ENCODE data around the gene ZNF681. TPM values are rescaled to one million over a fixed set of nuclear protein-coding genes. Genes with fewer than 3 reads are reported as not detected.

Gene ZNF681
- total RNA-seq, 1 donor from 2014 or later, result 1.8 TPM

DNA sequence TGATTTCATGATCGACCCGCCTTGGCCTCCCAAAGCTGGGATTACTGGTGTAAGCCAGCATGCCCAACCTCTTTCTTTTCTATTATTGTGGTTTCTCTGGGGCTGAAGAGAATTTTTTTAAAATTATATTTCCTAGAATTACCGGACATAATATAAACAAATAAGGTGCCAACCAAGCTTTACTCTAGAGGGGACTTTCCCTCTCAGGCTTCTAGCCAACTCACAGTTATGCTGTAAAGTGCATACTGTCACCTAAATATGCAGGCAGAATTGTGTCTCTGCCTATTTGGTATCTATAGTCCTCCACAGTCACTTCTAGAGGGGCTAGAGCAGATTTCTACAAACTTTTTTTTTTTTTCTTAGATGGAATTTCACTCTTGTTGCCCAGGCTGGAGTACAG is 41.6 kb upstream of the ZNF681 start:
- no peak for DNase-seq (ENCODE audit: low read depth)
- Histone ChIP-seq H3K36me3 (ENCODE audit: control insufficient read depth, insufficient read depth, low read length) (no peaks in the 10 kb centered on the region), H3K27me3 (ENCODE audit: control insufficient read depth, insufficient read depth, low read length) (no peaks in the 10 kb centered on the region), H3K4me3 (ENCODE audit: low read depth, low read length) (no peak overlapping the region)
- TF ChIP-seq, protein P1, sequence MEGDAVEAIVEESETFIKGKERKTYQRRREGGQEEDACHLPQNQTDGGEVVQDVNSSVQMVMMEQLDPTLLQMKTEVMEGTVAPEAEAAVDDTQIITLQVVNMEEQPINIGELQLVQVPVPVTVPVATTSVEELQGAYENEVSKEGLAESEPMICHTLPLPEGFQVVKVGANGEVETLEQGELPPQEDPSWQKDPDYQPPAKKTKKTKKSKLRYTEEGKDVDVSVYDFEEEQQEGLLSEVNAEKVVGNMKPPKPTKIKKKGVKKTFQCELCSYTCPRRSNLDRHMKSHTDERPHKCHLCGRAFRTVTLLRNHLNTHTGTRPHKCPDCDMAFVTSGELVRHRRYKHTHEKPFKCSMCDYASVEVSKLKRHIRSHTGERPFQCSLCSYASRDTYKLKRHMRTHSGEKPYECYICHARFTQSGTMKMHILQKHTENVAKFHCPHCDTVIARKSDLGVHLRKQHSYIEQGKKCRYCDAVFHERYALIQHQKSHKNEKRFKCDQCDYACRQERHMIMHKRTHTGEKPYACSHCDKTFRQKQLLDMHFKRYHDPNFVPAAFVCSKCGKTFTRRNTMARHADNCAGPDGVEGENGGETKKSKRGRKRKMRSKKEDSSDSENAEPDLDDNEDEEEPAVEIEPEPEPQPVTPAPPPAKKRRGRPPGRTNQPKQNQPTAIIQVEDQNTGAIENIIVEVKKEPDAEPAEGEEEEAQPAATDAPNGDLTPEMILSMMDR (IDR thresholded peaks at IDR 0.05; ENCODE audit: insufficient read depth, low read length, poor library complexity, severe bottlenecking), result no peak

DNA sequence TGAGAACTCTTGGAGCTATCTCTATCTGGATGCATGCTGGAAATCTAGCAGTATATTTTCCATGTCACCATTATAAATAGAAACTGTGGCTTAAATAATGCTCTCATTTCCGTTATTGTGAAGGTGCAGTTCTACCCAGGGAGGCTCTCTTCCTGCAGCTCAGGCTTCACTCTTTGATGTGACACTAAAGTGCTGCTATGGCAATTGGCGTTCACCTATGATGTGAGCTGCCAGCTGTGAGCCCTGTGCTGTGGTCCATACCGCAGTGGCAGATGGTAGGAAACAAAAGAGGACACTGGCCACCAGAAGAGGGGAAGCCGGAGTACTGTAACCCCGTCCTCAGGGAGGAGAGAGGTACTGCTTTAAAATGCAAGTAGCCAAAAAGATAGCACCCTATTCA is 40.6 kb upstream of the ZNF681 start:
- TF ChIP-seq, protein P1 (IDR thresholded peaks at IDR 0.05; ENCODE audit: insufficient read depth, low read length, poor library complexity, severe bottlenecking), result no peak
- H3K36me3 ChIP-seq (ENCODE audit: control insufficient read depth, insufficient read depth, low read length), result no peaks in the 10 kb centered on the region
- no peaks in the 10 kb centered on the region for H3K27me3 ChIP-seq (ENCODE audit: control insufficient read depth, insufficient read depth, low read length)
- no peak for DNase-seq (ENCODE audit: low read depth)
- no peak overlapping the region for H3K4me3 ChIP-seq (ENCODE audit: low read depth, low read length)

DNA sequence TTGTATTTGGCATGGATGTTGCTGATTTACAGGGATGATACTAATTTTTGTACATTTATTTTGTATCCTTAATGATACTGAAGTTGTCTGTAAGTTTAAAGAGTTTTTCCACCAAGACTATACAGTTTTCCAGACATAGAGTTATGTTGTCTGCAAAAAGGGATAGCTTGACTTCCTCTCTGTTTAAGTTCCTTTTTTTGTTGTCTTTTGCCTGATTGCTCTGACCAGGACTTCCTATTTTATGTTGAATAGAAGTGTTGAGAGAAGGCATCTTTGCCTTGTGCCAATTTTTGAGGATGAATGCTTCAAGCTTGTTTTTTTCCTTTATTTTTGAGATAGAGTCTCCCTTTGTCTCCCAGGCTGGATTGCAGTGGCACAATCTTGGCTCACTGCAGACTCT is 36.8 kb upstream of the ZNF681 start:
- Histone ChIP-seq H3K4me3 (ENCODE audit: low read depth, low read length) (no peak overlapping the region), H3K27me3 (ENCODE audit: control insufficient read depth, insufficient read depth, low read length) (no peaks in the 10 kb centered on the region), H3K36me3 (ENCODE audit: control insufficient read depth, insufficient read depth, low read length) (no peaks in the 10 kb centered on the region)
- TF ChIP-seq, protein P1 (IDR thresholded peaks at IDR 0.05; ENCODE audit: insufficient read depth, low read length, poor library complexity, severe bottlenecking), result no peak
- DNase-seq (ENCODE audit: low read depth), result no peak

DNA sequence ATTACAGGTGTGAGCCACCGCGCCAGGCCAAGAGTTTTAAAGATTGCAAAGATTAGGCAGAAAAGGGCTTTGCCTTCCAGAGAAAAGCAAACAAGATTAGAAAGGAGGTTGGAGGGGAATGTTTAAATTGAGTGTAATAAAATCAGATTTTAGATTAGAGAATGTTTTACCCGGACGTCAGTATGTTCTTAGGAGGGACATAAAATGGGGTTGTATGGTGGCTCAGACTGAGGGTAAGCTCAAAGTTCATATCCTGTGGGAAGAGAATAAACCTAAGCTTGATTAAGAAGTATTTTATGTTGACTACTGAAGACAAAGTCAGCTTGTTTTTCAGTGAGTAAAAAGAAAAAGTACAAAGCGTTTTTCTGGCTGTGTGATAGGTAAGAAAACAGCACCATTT is 34.1 kb upstream of the ZNF681 start:
- TF ChIP-seq, protein P1 (IDR thresholded peaks at IDR 0.05; ENCODE audit: insufficient read depth, low read length, poor library complexity, severe bottlenecking), result no peak
- Histone ChIP-seq H3K4me3 (ENCODE audit: low read depth, low read length) (no peak overlapping the region), H3K36me3 (ENCODE audit: control insufficient read depth, insufficient read depth, low read length) (no peaks in the 10 kb centered on the region), H3K27me3 (ENCODE audit: control insufficient read depth, insufficient read depth, low read length) (no peaks in the 10 kb centered on the region)
- no peak for DNase-seq (ENCODE audit: low read depth)

DNA sequence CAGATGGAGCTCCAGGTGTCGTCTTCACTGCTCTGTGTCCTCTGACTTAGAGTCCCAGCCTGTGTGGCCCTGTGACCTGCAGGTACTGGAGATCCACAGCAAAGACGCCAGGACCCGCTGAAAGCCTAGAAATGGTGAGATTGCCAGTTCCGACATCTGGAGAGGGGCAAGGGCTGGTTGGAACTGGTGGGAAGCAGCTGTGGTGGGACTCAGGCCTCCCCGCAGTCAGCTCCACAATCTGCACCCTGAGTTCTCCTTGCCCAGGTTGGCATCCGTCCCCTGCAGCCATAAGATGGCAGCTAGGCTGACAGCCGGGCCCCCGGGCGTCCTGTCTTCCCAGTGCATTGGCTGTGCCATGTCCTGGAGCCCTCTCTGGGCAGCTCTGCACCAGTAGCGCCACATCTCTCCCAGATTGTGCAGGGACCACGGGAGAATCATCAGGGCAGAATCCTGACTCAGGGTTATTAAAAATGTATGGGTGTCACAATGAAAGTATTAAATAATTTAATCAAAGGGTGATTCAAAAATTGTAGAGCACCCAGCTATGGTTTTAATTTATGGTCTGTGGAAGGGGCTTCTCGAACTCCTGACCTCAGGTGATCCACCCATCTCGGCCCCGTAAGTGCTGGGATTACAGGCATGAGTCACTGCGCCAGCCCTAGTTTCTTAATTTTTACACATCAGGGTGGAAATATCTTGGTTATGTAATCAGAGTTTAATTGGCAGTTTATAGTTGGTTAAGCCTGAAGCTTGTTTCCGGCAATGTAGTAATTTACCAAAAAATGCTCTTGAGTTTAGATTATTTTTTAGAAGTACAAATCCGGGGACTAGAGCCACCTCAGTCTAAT is 32.2 kb upstream of the ZNF681 start:
- TF ChIP-seq, protein P1 (IDR thresholded peaks at IDR 0.05; ENCODE audit: insufficient read depth, low read length, poor library complexity, severe bottlenecking), result no peak
- Histone ChIP-seq H3K36me3 (ENCODE audit: control insufficient read depth, insufficient read depth, low read length) (no peaks in the 10 kb centered on the region), H3K27me3 (ENCODE audit: control insufficient read depth, insufficient read depth, low read length) (no peaks in the 10 kb centered on the region), H3K4me3 (ENCODE audit: low read depth, low read length) (no peak overlapping the region)
- DNase-seq (ENCODE audit: low read depth), result no peak

DNA sequence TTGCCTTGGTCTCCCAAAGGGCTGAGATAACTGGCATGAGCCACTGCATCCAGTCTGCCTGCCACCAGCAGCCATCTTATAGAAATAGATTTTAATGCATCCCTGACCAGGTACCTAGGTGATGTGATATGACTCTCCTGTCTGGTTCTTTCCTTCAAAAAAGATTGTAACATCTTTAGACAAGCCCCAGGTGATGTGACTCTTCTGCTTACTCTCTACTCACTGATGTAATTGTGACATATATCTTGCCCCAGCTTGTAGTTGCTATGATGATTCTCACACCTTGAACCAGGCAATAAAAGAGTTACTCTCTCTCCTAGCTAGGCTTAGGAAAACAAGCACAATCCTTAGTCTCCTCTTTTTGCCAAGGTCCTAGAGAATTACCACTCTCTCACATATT is 30.6 kb upstream of the ZNF681 start:
- TF ChIP-seq, protein P1 (IDR thresholded peaks at IDR 0.05; ENCODE audit: insufficient read depth, low read length, poor library complexity, severe bottlenecking), result no peak
- Histone ChIP-seq H3K27me3 (ENCODE audit: control insufficient read depth, insufficient read depth, low read length) (no peaks in the 10 kb centered on the region), H3K4me3 (ENCODE audit: low read depth, low read length) (no peak overlapping the region), H3K36me3 (ENCODE audit: control insufficient read depth, insufficient read depth, low read length) (no peaks in the 10 kb centered on the region)
- DNase-seq (ENCODE audit: low read depth), result no peak
